OCI-LY1 (cell line): ENCODE results near the gene NFYC.

Source experiments
- H2AFZ ChIP-seq: fragments of 200-600 bp; sonication (generic), shearing (Covaris generic); 2 replicates; pipeline ENCODE4 v1.6.0; 2014; ENCODE audit warnings: antibody characterized with exemption, mild to moderate bottlenecking, low read length
- H3F3A ChIP-seq: fragments of 200-600 bp; sonication (generic), shearing (Covaris generic); 2 replicates; pipeline ENCODE4 v1.6.0; 2014; ENCODE audit warnings: mild to moderate bottlenecking, antibody characterized with exemption, low read length, moderate library complexity; ENCODE audit not compliant: insufficient read depth
- H3K27ac ChIP-seq: fragments of 200-600 bp; sonication (generic); 2 replicates; pipeline ENCODE4 v1.5.1; 2014; ENCODE audit warnings: low read length, mixed run types, mild to moderate bottlenecking, low read depth; ENCODE audit not compliant: poor library complexity, severe bottlenecking
- H3K27me3 ChIP-seq: fragments of 200-600 bp; sonication (generic); 2 replicates; pipeline ENCODE4 v1.6.0; 2014; ENCODE audit warnings: antibody characterized with exemption, mild to moderate bottlenecking, low read length, moderate library complexity; ENCODE audit not compliant: insufficient read depth
- H3K36me3 ChIP-seq: fragments of 200-600 bp; sonication (generic); 2 replicates; pipeline ENCODE4 v1.6.1; 2014; ENCODE audit warnings: mild to moderate bottlenecking, antibody characterized with exemption, low read length, moderate library complexity, mixed read lengths; ENCODE audit not compliant: insufficient read depth
- H3K4me1 ChIP-seq: fragments of 200-600 bp; sonication (generic); 2 replicates; pipeline ENCODE4 v1.5.1; 2014; ENCODE audit warnings: mild to moderate bottlenecking, low read length, moderate library complexity; ENCODE audit not compliant: insufficient read depth, severe bottlenecking
- H3K4me2 ChIP-seq: fragments of 200-600 bp; sonication (generic), shearing (Covaris generic); 2 replicates; pipeline ENCODE4 v1.6.1; 2014; ENCODE audit warnings: low read length
- H3K4me3 ChIP-seq: fragments of 200-600 bp; sonication (generic); 2 replicates; pipeline ENCODE4 v1.5.1; 2014; ENCODE audit warnings: low read length, low read depth, mild to moderate bottlenecking, mixed read lengths; ENCODE audit not compliant: poor library complexity, severe bottlenecking
- H3K79me2 ChIP-seq: fragments of 200-600 bp; shearing (Covaris generic); 2 replicates; pipeline ENCODE4 v1.6.1; 2016; ENCODE audit warnings: mixed run types, low read length, mixed read lengths; ENCODE audit not compliant: insufficient read depth
- H3K9ac ChIP-seq: fragments of 200-600 bp; sonication (generic), shearing (Covaris generic); 2 replicates; pipeline ENCODE4 v1.6.1; 2014; ENCODE audit warnings: mild to moderate bottlenecking, low read length, mixed read lengths
- H3K9me2 ChIP-seq: fragments of 200-600 bp; sonication (generic), shearing (Covaris generic); 2 replicates; pipeline ENCODE4 v1.6.1; 2014; ENCODE audit warnings: low read depth, mild to moderate bottlenecking, low read length, mixed read lengths
- H3K9me3 ChIP-seq: fragments of 200-600 bp; shearing (Covaris generic); 2 replicates; pipeline ENCODE4 v1.6.1; 2014; ENCODE audit warnings: low read length, mixed read lengths
- H4K20me1 ChIP-seq: fragments of 200-600 bp; sonication (generic), shearing (Covaris generic); 2 replicates; pipeline ENCODE4 v1.6.0; 2016; ENCODE audit warnings: mild to moderate bottlenecking, low read length; ENCODE audit not compliant: insufficient read depth
- EZH2 ChIP-seq: fragments of 200-600 bp; sonication (generic), shearing (Covaris generic); IDR thresholded peaks from 2 replicates; pipeline ENCODE4 v1.8.0; 2017; ENCODE audit warnings: borderline replicate concordance, mixed run types, mild to moderate bottlenecking, antibody characterized with exemption, low read length, moderate library complexity, mixed read lengths
- TF ChIP-seq, protein P1 (sequence below): fragments of 200-600 bp; sonication (generic), shearing (Covaris generic); IDR thresholded peaks from 2 replicates; pipeline ENCODE4 v1.5.1; 2017; ENCODE audit warnings: mild to moderate bottlenecking, antibody characterized with exemption, low read length, moderate library complexity, mixed read lengths

Gene NFYC

GRCh38 chr1:40662864-40663263 is 28.6 kb upstream of the NFYC start:
- Histone ChIP-seq H3K79me2 (no peaks in the 10 kb centered on the region), H4K20me1 (no peaks in the 10 kb centered on the region), H3K4me2 (peak overlapping the region; percentile 32; the same call in 1 of the 2 replicates), H2AFZ (no peak overlapping the region), H3K9me2 (no peaks in the 10 kb centered on the region), H3K27me3 (no peaks in the 10 kb centered on the region), H3K36me3 (no peaks in the 10 kb centered on the region), H3K9ac (no peak overlapping the region), H3K27ac (peak overlapping the region; percentile 69), H3K4me3 (no peak overlapping the region), H3K4me1 (peaks cover 33% of the 10 kb centered on the region), H3K9me3 (no peaks in the 10 kb centered on the region), H3F3A (no peaks in the 10 kb centered on the region)
- TF ChIP-seq, protein P1, sequence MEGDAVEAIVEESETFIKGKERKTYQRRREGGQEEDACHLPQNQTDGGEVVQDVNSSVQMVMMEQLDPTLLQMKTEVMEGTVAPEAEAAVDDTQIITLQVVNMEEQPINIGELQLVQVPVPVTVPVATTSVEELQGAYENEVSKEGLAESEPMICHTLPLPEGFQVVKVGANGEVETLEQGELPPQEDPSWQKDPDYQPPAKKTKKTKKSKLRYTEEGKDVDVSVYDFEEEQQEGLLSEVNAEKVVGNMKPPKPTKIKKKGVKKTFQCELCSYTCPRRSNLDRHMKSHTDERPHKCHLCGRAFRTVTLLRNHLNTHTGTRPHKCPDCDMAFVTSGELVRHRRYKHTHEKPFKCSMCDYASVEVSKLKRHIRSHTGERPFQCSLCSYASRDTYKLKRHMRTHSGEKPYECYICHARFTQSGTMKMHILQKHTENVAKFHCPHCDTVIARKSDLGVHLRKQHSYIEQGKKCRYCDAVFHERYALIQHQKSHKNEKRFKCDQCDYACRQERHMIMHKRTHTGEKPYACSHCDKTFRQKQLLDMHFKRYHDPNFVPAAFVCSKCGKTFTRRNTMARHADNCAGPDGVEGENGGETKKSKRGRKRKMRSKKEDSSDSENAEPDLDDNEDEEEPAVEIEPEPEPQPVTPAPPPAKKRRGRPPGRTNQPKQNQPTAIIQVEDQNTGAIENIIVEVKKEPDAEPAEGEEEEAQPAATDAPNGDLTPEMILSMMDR = no peak
- TF ChIP-seq EZH2 = no peak

DNA sequence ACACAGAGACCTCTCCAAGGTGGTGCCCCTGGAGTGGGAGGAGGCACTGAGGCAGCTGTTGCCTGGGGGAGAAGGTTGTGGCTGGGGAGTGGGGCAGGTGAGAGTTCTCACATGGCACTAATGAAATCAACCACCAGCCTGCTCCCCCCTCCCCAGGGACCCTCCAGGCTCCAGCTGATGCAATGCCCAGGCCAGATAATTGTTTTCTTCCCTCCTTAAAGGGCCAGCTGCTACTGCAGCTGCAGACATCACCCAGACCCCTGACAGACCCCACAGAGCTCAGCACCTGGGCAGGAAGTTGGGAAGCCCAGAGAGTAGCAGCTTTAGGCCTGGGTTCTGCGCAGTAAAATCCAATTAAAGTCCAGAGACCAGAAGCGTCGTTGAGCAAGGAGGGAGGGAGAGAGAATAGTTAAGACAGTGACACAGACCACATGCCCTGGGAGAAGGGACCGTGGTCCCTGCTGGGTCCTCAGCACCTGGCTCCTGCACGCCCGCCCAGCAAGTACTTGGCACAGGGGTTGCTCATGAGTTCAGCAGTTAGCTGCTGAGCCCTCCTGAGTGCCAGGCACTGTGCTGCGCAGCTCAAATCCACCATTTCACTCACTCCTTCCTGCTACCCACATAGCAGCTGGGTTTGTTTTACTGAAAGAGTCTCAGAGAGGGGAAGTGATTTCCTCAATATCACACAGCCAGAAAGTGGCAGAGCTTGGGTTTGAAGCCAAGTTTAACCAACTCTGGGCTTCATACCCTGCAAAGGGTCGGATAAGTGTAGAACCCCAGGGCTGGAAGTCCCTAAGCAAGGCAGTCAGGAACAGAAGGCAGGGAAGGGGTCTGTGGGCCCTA is 28.0 kb upstream of the NFYC start:
- Histone ChIP-seq H3K27ac (peak overlapping the region; percentile 69), H3K4me1 (peaks cover 35% of the 10 kb centered on the region), H3F3A (no peaks in the 10 kb centered on the region), H3K79me2 (no peaks in the 10 kb centered on the region), H2AFZ (no peak overlapping the region), H3K36me3 (no peaks in the 10 kb centered on the region), H3K27me3 (no peaks in the 10 kb centered on the region), H3K9ac (no peak overlapping the region), H3K9me3 (no peaks in the 10 kb centered on the region), H3K9me2 (no peaks in the 10 kb centered on the region), H3K4me2 (peak overlapping the region; percentile 80; the same call in 1 of the 2 replicates), H4K20me1 (no peaks in the 10 kb centered on the region), H3K4me3 (peak overlapping the region; percentile 3)
- TF ChIP-seq, protein P1 = no peak
- TF ChIP-seq EZH2 = no peak

DNA sequence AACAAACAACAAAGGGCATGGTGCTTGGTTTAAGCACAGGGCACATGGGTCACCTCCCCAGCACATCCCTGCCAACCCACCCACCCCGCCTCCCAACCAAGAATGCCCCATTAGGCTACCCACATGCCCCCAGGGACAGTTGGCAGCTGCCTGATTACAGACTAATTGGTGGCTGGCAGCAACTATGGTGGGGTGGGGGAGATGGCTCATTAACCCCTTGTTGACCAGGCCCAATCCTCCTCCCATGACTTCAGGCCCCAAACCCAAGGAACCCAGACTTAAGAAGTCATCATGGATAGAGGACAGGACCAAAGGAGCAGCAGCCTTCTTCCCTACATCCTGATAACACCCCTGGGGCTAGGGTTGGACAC is 27.4 kb upstream of the NFYC start:
- H3K9me3 ChIP-seq = no peaks in the 10 kb centered on the region
- H3K9ac ChIP-seq = no peak overlapping the region
- no peaks in the 10 kb centered on the region for H3F3A ChIP-seq
- H3K27ac ChIP-seq = peak overlapping the region; percentile 69
- peak overlapping the region; percentile 73 for H3K4me3 ChIP-seq
- no peaks in the 10 kb centered on the region for H3K79me2 ChIP-seq
- no peaks in the 10 kb centered on the region for H3K27me3 ChIP-seq
- H3K36me3 ChIP-seq = no peaks in the 10 kb centered on the region
- no peak overlapping the region for H2AFZ ChIP-seq
- H3K9me2 ChIP-seq = no peaks in the 10 kb centered on the region
- H4K20me1 ChIP-seq = no peaks in the 10 kb centered on the region
- no peak for TF ChIP-seq EZH2
- TF ChIP-seq, protein P1 = no peak
- H3K4me1 ChIP-seq = peaks cover 37% of the 10 kb centered on the region
- peak overlapping the region; percentile 80 for H3K4me2 ChIP-seq
